VCaP (cell line): ENCODE measurements around the gene TSR2.

Experiments used
- H3K27ac ChIP-seq: fragments of 450-650 bp; 2 replicates; pipeline ENCODE4 v1.5.1; 2017
- CTCF ChIP-seq: fragments of 450-650 bp; conservative IDR thresholded peaks from 2 replicates; pipeline ENCODE4 v1.5.1; 2017; ENCODE audit warnings: mild to moderate bottlenecking, moderate library complexity

Gene TSR2

GRCh38 chrX:54439960-54440871 is at the start of gene TSR2:
TSR2 (plus strand) TSS chrX:54440404; CDS start chrX:54440422, 18 bp downstream.
- TF ChIP-seq CTCF: no peak
- H3K27ac ChIP-seq: no peak within 1 kb of the TSS

- no peak for TF ChIP-seq CTCF
- no peak overlapping the region for H3K27ac ChIP-seq
Observed at GRCh38 chrX:54397113-54397512, 43.1 kb upstream of the TSR2 start.

- no peak for TF ChIP-seq CTCF
- no peak overlapping the region for H3K27ac ChIP-seq
Observed at GRCh38 chrX:54407266-54407665, 32.9 kb upstream of the TSR2 start.

- TF ChIP-seq CTCF: no peak
- H3K27ac ChIP-seq: no peak overlapping the region
Observed at GRCh38 chrX:54411732-54412131, 28.5 kb upstream of the TSR2 start.

GRCh38 chrX:54413753-54414152 is 26.5 kb upstream of the TSR2 start:
- TF ChIP-seq CTCF: no peak
- no peak overlapping the region for H3K27ac ChIP-seq

- no peak for TF ChIP-seq CTCF
Observed at GRCh38 chrX:54415534-54416350, 24.5 kb upstream of the TSR2 start.

GRCh38 chrX:54416965-54417364 is 23.2 kb upstream of the TSR2 start:
- no peak for TF ChIP-seq CTCF
- no peak overlapping the region for H3K27ac ChIP-seq

More at GRCh38 chrX:54415534-54416350, 24.5 kb upstream of the TSR2 start:
- H3K27ac ChIP-seq: no peak overlapping the region
